Esophagus squamous epithelium (tissue), 5 donors: ENCODE measurements around the gene GMNN. TPM values are rescaled to one million over a fixed set of nuclear protein-coding genes. Genes with fewer than 3 reads are reported as not detected.

Source experiments
- DNase-seq: peaks from one replicate; lab custom pipeline; 2025; lab: John Stamatoyannopoulos, UW
- H3K27ac ChIP-seq, 4 donors: fragments of 200-600 bp; sonication (generic); one replicate each; pipeline ENCODE4 v1.5.1; 2016 to 2019; ENCODE audit warnings: mild to moderate bottlenecking in 1 of 4
- H3K27me3 ChIP-seq, 4 donors: fragments of 200-600 bp; sonication (generic); 1 replicate in 3 of 4; 2 replicates in 1 of 4; pipeline versions ENCODE4 v1.5.1 to v1.6.0; 2017 to 2021; ENCODE audit warnings: antibody characterized with exemption in 1 of 4
- H3K36me3 ChIP-seq, 3 donors: fragments of 200-600 bp; sonication (generic); one replicate each; pipeline ENCODE4 v1.5.1; 2016 to 2019
- H3K4me1 ChIP-seq, 3 donors: fragments of 200-600 bp; sonication (generic); one replicate each; pipeline ENCODE4 v1.5.1; 2017 to 2019
- H3K4me3 ChIP-seq, 4 donors: fragments of 200-600 bp; sonication (generic); 1 replicate in 3 of 4; 2 replicates in 1 of 4; pipeline ENCODE4 v1.5.1; 2016 to 2019; ENCODE audit warnings: mild to moderate bottlenecking in 2 of 4, moderate library complexity in 1 of 4
- H3K9me3 ChIP-seq, 3 donors: fragments of 200-600 bp; sonication (generic); one replicate each; pipeline ENCODE4 v1.5.1; 2016 to 2019
- POLR2A ChIP-seq, 4 donors: fragments of 450-650 bp; IDR thresholded peaks; one replicate each; pipeline ENCODE4 v1.6.1; 2017; ENCODE audit warnings: antibody characterized with exemption in 4 of 4, mild to moderate bottlenecking in 4 of 4, moderate library complexity in 3 of 4
- WGBS, 2 donors: methylation state at CpG; one replicate each; pipeline ENCODE4 v1.1.5; 2018; 5-methylcytosine and 5-hydroxymethylcytosine counted together
- intact Hi-C: fragments of 100-400 bp; cut with DNase I; formaldehyde crosslinking; loops from one replicate; pipeline ENCODE4 v1.15.0; 2022
- total RNA-seq, 4 donors: library from RNA; depleted of rRNA; stranded (reverse); fragments of >200 nt; gene quantifications; one replicate each; pipeline ENCODE4 v1.1.0, GENCODE V29; 2016
- TF ChIP-seq, protein P1 (sequence below), 6 experiments: fragments of 450-650 bp in 4 of 6; fragments of 200-600 bp in 2 of 6; sonication (generic) in 2 of 6; IDR thresholded peaks; one replicate each; pipeline ENCODE4 v1.5.1; 2016 to 2019; ENCODE audit warnings: antibody characterized with exemption in 6 of 6, mild to moderate bottlenecking in 4 of 6, moderate library complexity in 4 of 6
- donor health status: DM: yes; HTN: yes; CAD: no.

The GMNN gene
- total RNA-seq, 4 donors from 2014 or later = 12.4 to 24.3 (median 16.3) TPM

DNA sequence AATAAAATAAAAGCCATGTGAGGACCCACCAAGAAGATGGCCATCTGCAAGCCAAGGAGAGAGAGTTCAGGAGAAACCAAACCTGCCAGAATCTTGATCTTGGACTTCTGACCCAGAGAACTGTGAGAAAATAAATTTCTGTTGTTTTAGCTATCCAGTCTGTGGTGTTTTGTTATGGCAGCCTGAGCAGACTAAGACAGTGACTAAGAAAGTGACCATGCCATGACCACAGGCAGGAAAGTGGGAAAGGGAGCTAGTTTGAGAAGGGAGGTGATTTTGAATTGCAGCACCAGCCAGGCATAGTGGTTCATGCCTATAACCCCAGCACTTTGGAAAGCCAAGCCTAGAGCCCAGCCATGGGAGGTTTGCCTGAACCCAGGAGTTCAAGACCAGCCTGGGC lies 33.9 kb upstream of the GMNN start:
- intact Hi-C loops = no loop called here

DNA sequence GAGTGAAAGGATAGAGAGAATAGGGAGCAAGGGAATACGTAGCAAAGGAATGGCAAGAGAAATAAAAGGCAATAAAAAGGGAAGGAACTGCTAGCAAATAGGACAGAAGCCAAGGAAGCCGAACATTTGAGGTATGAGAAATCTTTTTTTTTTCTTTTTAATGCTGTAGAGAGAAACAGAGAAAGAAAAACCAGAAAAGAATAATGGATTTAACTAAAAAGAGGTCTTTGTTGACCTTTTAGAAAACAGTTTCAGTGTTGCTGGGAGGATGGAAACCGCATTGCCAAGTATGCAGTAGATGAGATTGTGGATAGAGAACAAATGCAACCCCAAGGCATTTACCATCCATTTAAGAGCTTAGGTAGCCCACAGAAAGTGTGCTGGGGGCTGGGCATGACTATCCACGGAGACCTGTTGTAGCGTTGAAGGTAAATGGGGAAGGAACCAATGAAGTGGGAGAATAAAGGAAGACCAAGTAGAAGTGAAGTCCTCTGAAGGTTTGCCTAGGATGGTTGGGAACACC lies 32.5 kb upstream of the GMNN start:
- no peak for DNase-seq
- Histone ChIP-seq H3K9me3 (no peaks in the 10 kb centered on the region), H3K4me3 (no peak overlapping the region), H3K27ac (peak overlapping the region; percentile 83 to 89 (median 88)), H3K4me1 (peaks cover 0 to 32% (median 8%) of the 10 kb centered on the region in 3 donors), H3K36me3 (no peaks in the 10 kb centered on the region), H3K27me3 (no peaks in the 10 kb centered on the region)
- intact Hi-C loops = no loop called here
- TF ChIP-seq, protein P1, sequence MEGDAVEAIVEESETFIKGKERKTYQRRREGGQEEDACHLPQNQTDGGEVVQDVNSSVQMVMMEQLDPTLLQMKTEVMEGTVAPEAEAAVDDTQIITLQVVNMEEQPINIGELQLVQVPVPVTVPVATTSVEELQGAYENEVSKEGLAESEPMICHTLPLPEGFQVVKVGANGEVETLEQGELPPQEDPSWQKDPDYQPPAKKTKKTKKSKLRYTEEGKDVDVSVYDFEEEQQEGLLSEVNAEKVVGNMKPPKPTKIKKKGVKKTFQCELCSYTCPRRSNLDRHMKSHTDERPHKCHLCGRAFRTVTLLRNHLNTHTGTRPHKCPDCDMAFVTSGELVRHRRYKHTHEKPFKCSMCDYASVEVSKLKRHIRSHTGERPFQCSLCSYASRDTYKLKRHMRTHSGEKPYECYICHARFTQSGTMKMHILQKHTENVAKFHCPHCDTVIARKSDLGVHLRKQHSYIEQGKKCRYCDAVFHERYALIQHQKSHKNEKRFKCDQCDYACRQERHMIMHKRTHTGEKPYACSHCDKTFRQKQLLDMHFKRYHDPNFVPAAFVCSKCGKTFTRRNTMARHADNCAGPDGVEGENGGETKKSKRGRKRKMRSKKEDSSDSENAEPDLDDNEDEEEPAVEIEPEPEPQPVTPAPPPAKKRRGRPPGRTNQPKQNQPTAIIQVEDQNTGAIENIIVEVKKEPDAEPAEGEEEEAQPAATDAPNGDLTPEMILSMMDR (IDR thresholded peaks at IDR 0.05) = no peak
- TF ChIP-seq POLR2A (IDR thresholded peaks at IDR 0.05) = no peak
- WGBS, 2 donors = 78 to 84% methylated on average over 5 of the region's 5 CpGs

More for the DNA sequence above, 33.9 kb upstream of the GMNN start:
- TF ChIP-seq, protein P1 (IDR thresholded peaks at IDR 0.05) = no peak
- TF ChIP-seq POLR2A (IDR thresholded peaks at IDR 0.05) = no peak
- Histone ChIP-seq H3K9me3 (no peaks in the 10 kb centered on the region), H3K4me3 (no peak overlapping the region), H3K27ac (no peak overlapping the region), H3K27me3 (no peaks in the 10 kb centered on the region), H3K36me3 (no peaks in the 10 kb centered on the region), H3K4me1 (peaks cover 0 to 32% (median 8%) of the 10 kb centered on the region in 3 donors)
- no peak for DNase-seq

DNA sequence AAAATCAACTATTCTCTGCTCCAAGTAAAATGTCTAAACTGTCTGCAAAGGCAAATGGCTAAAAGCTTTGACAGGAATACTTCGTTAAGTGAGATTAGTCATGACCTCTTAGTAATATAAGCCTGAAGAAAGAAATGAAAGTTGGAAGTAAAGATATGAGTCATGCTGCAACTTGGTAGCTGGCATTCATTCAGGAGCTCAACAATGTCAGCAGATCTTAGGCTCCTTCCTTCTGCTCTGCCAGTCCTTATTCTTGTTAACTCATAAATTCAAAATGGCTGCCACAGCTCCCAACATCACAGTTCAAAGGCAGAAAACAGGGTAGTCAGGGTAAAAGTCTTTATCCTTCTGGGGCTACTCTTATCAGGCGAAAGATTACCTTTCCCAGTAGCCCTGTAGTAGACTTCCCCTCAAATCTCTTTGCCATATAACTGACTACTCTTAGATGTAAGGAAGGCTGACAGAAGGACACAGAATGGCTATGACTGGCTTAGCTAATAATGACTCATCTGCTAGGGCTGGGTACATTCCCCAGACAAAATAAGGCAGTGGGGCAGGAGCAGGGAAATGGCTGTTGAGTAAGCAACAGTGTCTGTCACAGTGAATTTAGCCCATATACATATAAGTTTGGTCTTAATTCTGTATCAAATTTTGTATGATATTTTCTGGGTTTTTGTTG lies 31.3 kb upstream of the GMNN start:
- Histone ChIP-seq H3K4me1 (peaks cover 0 to 29% (median 8%) of the 10 kb centered on the region in 3 donors), H3K9me3 (no peaks in the 10 kb centered on the region), H3K36me3 (no peaks in the 10 kb centered on the region), H3K27me3 (no peaks in the 10 kb centered on the region), H3K4me3 (peak overlapping the region in 1 of 4 donors; percentile 29), H3K27ac (peak overlapping the region; percentile 83 to 89 (median 88))
- WGBS, 2 donors = 20 to 34% methylated on average over 2 of the region's 2 CpGs
- intact Hi-C loops = no loop called here
- DNase-seq = no peak
- no peak for TF ChIP-seq POLR2A (IDR thresholded peaks at IDR 0.05)
- TF ChIP-seq, protein P1 (IDR thresholded peaks at IDR 0.05) = no peak

DNA sequence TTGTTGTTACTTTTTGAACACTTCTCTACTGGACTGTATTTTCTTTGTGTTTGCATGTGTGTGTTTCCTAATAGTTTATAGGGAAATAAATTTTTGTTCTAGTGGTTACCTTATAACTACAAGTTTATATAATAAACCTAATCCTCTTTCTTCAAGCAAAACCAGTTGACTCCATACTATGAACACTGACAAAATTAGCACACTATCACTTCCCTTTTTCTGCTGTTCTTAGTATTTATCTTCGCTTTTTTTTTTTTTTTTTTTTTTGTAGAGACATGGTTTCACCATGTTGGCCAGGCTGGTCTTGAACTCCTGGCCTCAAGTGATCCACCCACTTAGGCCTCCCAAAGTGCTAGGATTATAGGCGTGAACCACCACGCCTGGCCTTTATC lies 30.8 kb upstream of the GMNN start:
- H3K27ac ChIP-seq = peak overlapping the region; percentile 83 to 89 (median 88)

DNA sequence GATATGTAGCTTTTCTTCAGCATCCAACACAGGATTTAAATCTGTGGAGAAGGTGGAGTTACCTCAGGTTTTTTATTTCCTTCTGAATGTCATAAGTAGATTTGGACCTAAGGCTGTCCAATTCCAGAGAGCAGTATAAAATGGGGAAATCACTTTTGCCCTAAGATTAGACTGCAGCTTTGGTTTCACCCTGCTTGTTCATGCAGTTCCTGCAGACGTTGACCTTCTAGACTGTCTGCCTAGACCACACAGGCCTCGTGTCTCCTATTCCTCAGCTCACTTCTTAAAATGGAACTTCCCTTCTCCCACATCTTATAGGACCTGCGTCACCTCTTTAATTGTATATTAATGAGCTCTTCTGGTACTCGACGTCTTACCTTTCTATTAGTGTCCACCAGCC lies 29.8 kb upstream of the GMNN start:
- Histone ChIP-seq H3K27ac (peak overlapping the region in 1 of 4 donors; percentile 41), H3K27me3 (no peaks in the 10 kb centered on the region), H3K4me1 (peaks cover 0 to 20% (median 8%) of the 10 kb centered on the region in 3 donors), H3K9me3 (no peaks in the 10 kb centered on the region), H3K4me3 (no peak overlapping the region), H3K36me3 (no peaks in the 10 kb centered on the region)
- intact Hi-C loops = no loop called here
- DNase-seq = no peak
- 75 to 89% methylated on average over 5 of the region's 5 CpGs for WGBS, 2 donors
- TF ChIP-seq, protein P1 (IDR thresholded peaks at IDR 0.05) = no peak
- TF ChIP-seq POLR2A (IDR thresholded peaks at IDR 0.05) = no peak

More for the DNA sequence above, 30.8 kb upstream of the GMNN start:
- Histone ChIP-seq H3K36me3 (no peaks in the 10 kb centered on the region), H3K4me3 (no peak overlapping the region), H3K27me3 (no peaks in the 10 kb centered on the region), H3K4me1 (peaks cover 0 to 24% (median 8%) of the 10 kb centered on the region in 3 donors), H3K9me3 (no peaks in the 10 kb centered on the region)
- WGBS, 2 donors = 72 to 80% methylated on average over 3 of the region's 3 CpGs
- no peak for TF ChIP-seq POLR2A (IDR thresholded peaks at IDR 0.05)
- TF ChIP-seq, protein P1 (IDR thresholded peaks at IDR 0.05) = no peak
- intact Hi-C loops = no loop called here
- no peak for DNase-seq
